Measurements from ENCODE around the gene PHTF2. TPM values are rescaled to one million over a fixed set of nuclear protein-coding genes. Genes with fewer than 3 reads are reported as not detected.

PHTF2 gene
- total and polyA plus RNA-seq, 2 experiments from 2014 or later: 13.3 to 26.9 TPM

DNA sequence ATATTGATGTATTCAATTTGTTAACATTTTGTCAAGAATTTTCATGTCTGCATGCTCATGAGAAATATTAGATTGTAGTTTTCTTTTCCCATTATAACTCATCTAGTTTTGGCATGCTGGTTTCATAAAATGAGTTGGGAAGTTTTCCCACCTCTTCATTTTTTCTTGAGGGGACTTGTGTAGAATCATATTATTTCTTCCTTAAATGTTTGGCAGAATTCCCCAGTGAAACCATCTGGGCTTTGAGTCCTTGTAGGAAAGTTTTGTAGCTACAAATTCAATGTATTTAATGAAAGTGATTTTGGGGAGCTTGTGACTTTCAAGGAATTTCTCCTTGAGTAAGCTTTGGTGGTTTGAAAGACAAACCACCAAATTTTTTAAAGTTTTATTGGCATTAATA is 173.2 kb downstream of the PHTF2 start:
- TF ChIP-seq EZH2 (IDR thresholded peaks at IDR 0.05; ENCODE audit: borderline replicate concordance) (no peak), EZH2phosphoT487 (IDR thresholded peaks at IDR 0.05; ENCODE audit: low read depth, severe bottlenecking, unreplicated experiment) (no peak)
- TF ChIP-seq, protein P1, sequence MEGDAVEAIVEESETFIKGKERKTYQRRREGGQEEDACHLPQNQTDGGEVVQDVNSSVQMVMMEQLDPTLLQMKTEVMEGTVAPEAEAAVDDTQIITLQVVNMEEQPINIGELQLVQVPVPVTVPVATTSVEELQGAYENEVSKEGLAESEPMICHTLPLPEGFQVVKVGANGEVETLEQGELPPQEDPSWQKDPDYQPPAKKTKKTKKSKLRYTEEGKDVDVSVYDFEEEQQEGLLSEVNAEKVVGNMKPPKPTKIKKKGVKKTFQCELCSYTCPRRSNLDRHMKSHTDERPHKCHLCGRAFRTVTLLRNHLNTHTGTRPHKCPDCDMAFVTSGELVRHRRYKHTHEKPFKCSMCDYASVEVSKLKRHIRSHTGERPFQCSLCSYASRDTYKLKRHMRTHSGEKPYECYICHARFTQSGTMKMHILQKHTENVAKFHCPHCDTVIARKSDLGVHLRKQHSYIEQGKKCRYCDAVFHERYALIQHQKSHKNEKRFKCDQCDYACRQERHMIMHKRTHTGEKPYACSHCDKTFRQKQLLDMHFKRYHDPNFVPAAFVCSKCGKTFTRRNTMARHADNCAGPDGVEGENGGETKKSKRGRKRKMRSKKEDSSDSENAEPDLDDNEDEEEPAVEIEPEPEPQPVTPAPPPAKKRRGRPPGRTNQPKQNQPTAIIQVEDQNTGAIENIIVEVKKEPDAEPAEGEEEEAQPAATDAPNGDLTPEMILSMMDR (IDR thresholded peaks at IDR 0.05; ENCODE audit: poor library complexity): no peak
- Histone ChIP-seq H3K9me2 (replicated peaks; ENCODE audit: insufficient read depth) (no peaks in the 10 kb centered on the region), H3K27me3 (no peaks in the 10 kb centered on the region), H3K36me3 (replicated peaks; ENCODE audit: insufficient read depth, low read depth) (no peaks in the 10 kb centered on the region), H3K4me2 (no peak overlapping the region), H4K20me1 (ENCODE audit: insufficient read depth, poor library complexity, severe bottlenecking) (no peaks in the 10 kb centered on the region), H3K4me1 (ENCODE audit: insufficient read depth) (no peaks in the 10 kb centered on the region), H3K27ac (no peak overlapping the region), H3K4me3 (no peak overlapping the region), H2AFZ (no peak overlapping the region), H3K9me3 (ENCODE audit: low read depth) (no peaks in the 10 kb centered on the region), H3K79me2 (no peaks in the 10 kb centered on the region)
- no peak for DNase-seq (ENCODE audit: low spot score)

DNA sequence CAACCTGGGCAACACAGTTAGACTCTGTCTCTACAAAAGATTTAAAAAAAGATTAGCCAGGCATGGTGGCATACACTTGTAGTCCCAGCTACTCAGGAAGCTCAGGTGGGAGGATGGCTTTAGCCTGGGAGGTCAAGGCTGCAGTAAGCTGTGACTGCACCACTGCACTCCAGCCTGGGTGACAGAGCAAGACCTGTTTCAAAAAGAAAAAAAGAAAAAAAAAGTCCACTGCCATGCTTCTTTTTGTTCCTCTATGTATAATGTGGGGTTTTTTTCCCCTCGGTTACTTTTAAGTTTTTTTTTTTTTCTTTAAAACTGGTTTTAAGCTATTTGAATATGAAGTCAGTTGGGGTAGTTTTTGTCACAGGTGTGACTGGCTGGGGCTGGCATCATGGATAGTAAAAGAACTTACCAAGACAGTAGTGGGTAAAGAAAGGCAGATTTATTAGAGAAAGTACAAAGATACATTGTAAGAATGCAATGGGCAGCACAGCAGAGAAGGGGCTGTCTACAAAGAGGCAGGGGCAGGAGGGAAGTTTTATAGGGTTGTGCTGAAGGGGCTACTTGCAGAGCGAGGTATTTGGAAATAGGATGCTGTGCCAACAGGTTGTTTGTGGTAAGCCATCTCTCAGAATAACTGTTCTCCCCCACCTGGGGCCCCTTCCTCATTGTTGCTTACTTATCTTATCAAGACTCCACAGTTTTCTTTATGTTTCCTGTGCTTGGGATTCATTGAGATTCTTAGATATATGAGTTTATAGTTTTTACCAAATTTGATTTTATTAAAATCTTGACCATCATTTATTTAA is 177.3 kb downstream of the PHTF2 start:
- Histone ChIP-seq H3K9me2 (replicated peaks; ENCODE audit: insufficient read depth) (no peaks in the 10 kb centered on the region), H3K36me3 (replicated peaks; ENCODE audit: insufficient read depth, low read depth) (no peaks in the 10 kb centered on the region), H3K27me3 (no peaks in the 10 kb centered on the region), H4K20me1 (ENCODE audit: insufficient read depth, poor library complexity, severe bottlenecking) (no peaks in the 10 kb centered on the region), H3K4me2 (no peak overlapping the region), H2AFZ (no peak overlapping the region), H3K27ac (no peak overlapping the region), H3K4me1 (ENCODE audit: insufficient read depth) (no peaks in the 10 kb centered on the region), H3K79me2 (no peaks in the 10 kb centered on the region), H3K4me3 (no peak overlapping the region), H3K9me3 (ENCODE audit: low read depth) (no peaks in the 10 kb centered on the region)
- TF ChIP-seq, protein P1 (IDR thresholded peaks at IDR 0.05; ENCODE audit: poor library complexity): no peak
- TF ChIP-seq EZH2phosphoT487 (IDR thresholded peaks at IDR 0.05; ENCODE audit: low read depth, severe bottlenecking, unreplicated experiment): no peak
- 95% methylated on average over 2 of the region's 2 CpGs for WGBS (ENCODE audit: low lambda C conversion rate, missing lambda C conversion rate)
- DNase-seq (ENCODE audit: low spot score): no peak

DNA sequence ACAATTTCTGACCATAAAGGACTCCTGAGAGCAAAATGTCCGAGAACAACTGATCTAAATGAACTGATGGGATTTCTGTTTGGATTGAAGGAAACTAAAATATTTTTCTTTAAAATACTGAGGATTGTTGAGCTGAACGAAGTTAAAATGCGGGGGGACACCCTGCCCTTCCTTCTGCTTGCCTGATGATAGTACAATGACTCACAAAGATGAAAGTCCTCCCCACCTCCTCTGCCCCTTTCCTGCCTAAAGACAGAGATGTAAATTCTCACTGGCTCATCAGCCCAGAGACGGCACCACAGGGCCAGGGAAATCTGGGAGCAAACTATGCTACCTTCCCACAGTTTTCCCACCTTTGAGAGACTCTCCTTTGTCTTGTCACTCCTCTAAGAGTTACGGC is 180.6 kb downstream of the PHTF2 start:
- Histone ChIP-seq H3K4me1 (ENCODE audit: insufficient read depth) (no peaks in the 10 kb centered on the region), H4K20me1 (ENCODE audit: insufficient read depth, poor library complexity, severe bottlenecking) (no peaks in the 10 kb centered on the region), H3K4me3 (no peak overlapping the region), H3K27me3 (no peaks in the 10 kb centered on the region), H3K9me3 (ENCODE audit: low read depth) (no peaks in the 10 kb centered on the region), H3K27ac (no peak overlapping the region), H3K4me2 (no peak overlapping the region), H3K79me2 (no peaks in the 10 kb centered on the region), H3K9me2 (replicated peaks; ENCODE audit: insufficient read depth) (no peaks in the 10 kb centered on the region), H3K36me3 (replicated peaks; ENCODE audit: insufficient read depth, low read depth) (no peaks in the 10 kb centered on the region), H2AFZ (no peak overlapping the region)
- 73% methylated on average over 5 of the region's 5 CpGs for WGBS (ENCODE audit: low lambda C conversion rate, missing lambda C conversion rate)
- TF ChIP-seq EZH2 (IDR thresholded peaks at IDR 0.05; ENCODE audit: borderline replicate concordance): no peak
- no peak for TF ChIP-seq EZH2phosphoT487 (IDR thresholded peaks at IDR 0.05; ENCODE audit: low read depth, severe bottlenecking, unreplicated experiment)
- TF ChIP-seq, protein P1 (IDR thresholded peaks at IDR 0.05; ENCODE audit: poor library complexity): no peak
- DNase-seq (ENCODE audit: low spot score): no peak

Data from hepatocyte (in vitro differentiated cells).